GM18519 (cell line): ENCODE results near the gene OGDH.
"Not testable (repeated sequence)": the region's sequence is repeated elsewhere in the genome, so short reads cannot be mapped to it uniquely, and the experiment has no call there.

Source experiments
- ATAC-seq: cut with Tn5 transposase; IDR thresholded peaks from one replicate; pipeline ENCODE4 v1.9.1; 2021; ENCODE audit warnings: mild to moderate bottlenecking, moderate library complexity; ENCODE audit not compliant: unreplicated experiment, low FRiP score

Gene OGDH

GRCh38 chr7:44727937-44728262 lies 121.5 kb downstream of the OGDH start:
- no peak for ATAC-seq

- ATAC-seq, result no peak
Measured at GRCh38 chr7:44729949-44730590, 123.6 kb downstream of the OGDH start.

- ATAC-seq, result not testable (repeated sequence)
Measured at GRCh38 chr7:44732971-44733370, 126.5 kb downstream of the OGDH start.

DNA sequence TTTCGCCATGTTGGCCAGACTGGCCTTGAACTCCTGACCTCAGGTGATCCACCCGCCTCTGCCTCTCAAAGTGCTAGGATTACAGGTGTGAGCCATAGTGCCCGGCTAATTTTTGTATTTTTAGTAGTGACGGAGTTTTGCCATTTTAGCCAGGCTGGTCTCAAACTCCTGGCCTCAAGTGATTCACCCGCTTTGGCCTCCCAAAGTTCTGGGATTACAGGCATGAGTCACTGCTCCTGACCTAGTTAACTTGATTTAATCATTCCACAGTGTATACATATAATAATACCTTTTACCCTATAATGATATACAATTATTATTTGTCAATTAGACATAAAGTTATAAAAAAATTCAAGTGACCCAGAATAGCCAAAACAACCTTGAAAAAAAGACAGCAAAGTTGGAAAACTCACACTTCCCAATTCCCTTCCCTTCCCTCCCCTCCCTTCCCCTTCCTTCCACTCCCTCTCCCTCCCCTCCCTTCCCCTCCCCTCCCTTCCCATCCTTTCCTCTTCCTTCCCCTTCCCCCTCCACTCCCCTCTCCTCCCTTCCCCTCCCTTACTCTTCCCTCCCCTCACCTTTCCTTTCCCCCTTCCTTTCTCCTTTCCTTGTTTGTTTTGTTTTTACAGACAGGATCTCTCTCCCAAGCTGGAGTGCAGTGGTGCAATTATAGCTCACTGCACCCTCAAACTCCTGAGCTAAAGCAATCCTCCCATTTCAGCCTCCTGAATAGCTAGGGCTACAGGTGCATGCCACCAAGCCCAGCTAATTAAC lies 127.5 kb downstream of the OGDH start:
- no peak for ATAC-seq

GRCh38 chr7:44735403-44736165 lies 129.2 kb downstream of the OGDH start:
- ATAC-seq, result no peak

GRCh38 chr7:44736896-44737295 lies 130.5 kb downstream of the OGDH start:
- no peak for ATAC-seq

GRCh38 chr7:44738051-44738723 lies 131.8 kb downstream of the OGDH start:
- no peak for ATAC-seq

GRCh38 chr7:44738876-44739665 lies 132.6 kb downstream of the OGDH start:
- no peak for ATAC-seq

- ATAC-seq, result no peak
Measured at GRCh38 chr7:44740055-44740454, 133.6 kb downstream of the OGDH start.

- ATAC-seq, result no peak
Measured at GRCh38 chr7:44743750-44744149, 137.3 kb downstream of the OGDH start.

DNA sequence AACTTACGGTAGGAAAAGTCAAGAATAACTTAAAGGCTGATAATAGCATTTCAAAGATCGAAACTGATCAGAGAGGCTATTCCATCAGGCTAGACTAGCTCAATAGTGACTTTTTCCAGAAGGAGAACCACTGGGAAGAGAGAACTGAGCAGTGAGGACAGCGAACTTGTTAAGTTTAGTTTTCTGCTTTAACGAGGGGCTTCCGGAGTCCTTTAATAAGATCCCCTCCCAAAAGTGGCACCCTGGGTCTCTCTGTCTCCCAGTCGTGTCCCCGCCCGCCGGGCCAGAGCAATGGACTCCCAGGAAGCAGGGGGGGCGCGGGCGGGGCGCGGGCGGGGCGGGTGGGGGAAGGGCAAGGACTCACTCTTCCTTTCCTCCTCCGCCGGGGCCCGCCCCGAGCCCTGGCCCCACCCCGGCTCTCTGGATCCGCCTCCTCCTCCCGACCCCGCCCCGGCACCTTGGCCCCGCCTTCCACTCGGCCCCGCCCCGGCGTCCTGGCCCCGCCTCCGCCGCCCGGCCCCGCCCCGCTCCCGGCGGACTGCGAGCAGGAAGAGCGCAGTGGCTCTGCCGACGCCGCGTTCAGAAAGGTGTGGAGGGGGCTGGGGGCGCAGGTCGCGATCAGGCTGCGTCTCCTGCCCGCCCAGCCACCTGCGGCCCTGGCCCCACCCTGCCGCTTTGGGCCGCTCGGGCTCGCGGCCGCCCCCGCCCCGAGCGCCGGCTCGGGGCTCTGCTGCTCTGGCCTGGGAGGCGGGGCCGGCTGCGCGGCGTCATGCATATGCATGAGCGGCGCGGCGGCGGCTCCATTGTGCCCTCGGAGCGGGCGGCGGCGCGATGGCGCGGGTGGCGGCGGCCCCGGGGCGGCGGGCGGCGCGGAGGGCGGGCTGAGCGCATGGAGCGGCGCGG lies 141.9 kb downstream of the OGDH start, which contains the start of gene ZMIZ2:
TSS of gene ZMIZ2 (plus strand) at position 803 of the 903 bp plus-strand sequence. CDS start 7,403 bp downstream, outside the sequence.
- ATAC-seq, result peak; percentile 58

- no peak for ATAC-seq
Measured at GRCh38 chr7:44748948-44749731, 142.7 kb downstream of the OGDH start.

GRCh38 chr7:44749992-44750391 lies 143.6 kb downstream of the OGDH start:
- ATAC-seq, result no peak

GRCh38 chr7:44750424-44750823 lies 144.0 kb downstream of the OGDH start:
- no peak for ATAC-seq

- ATAC-seq, result peak; percentile 44
Measured at GRCh38 chr7:44750921-44751571, 144.6 kb downstream of the OGDH start.

GRCh38 chr7:44752822-44753221 lies 146.4 kb downstream of the OGDH start:
- ATAC-seq, result no peak

GRCh38 chr7:44754802-44755697 lies 148.6 kb downstream of the OGDH start:
- no peak for ATAC-seq
